Panc1 (cell line): Measurements from ENCODE around the gene ZNF593OS. TPM values are rescaled to one million over a fixed set of nuclear protein-coding genes. Genes with fewer than 3 reads are reported as not detected.

ENCODE experiments used
- ATAC-seq: fragments of 200-7000 bp; cut with Tn5 transposase; 2 replicates; pipeline ENCODE4 v1.9.1; 2020; ENCODE audit warnings: mild to moderate bottlenecking, moderate library complexity
- BruUV-seq: library from RNA; stranded (reverse); fragments of 400-500 nt; replicated peaks from 2 replicates; lab custom pipeline; 2021; lab: Mats Ljungman, UMichigan
- CTCF ChIA-PET: fragments of 300-600 bp; sonication (Branson Sonifier 250); formaldehyde crosslinking; loops from one replicate; lab custom pipeline; 2022; ENCODE audit warnings: antibody characterized with exemption; lab: Charles Lee
- POLR2A ChIA-PET: fragments of 300-600 bp; sonication (Branson Sonifier 250); formaldehyde crosslinking; loops from one replicate; lab custom pipeline; 2022; ENCODE audit warnings: antibody characterized with exemption; lab: Charles Lee
- DNase-seq: peaks from one replicate; pipeline ENCODE4 v3.0.0-alpha.2; 2010; ENCODE audit warnings: low read depth, low spot score
- H3K27ac ChIP-seq: 2 replicates; pipeline ENCODE4 v1.5.1; 2011; ENCODE audit warnings: mild to moderate bottlenecking, low read length, inconsistent platforms
- H3K27me3 ChIP-seq: fragments of 200-500 bp; sonication (Bioruptor generic); 2 replicates; pipeline ENCODE4 v1.6.0; 2014; ENCODE audit warnings: low read length, inconsistent platforms; ENCODE audit not compliant: control insufficient read depth, insufficient read depth
- H3K36me3 ChIP-seq: fragments of 200-500 bp; sonication (Bioruptor generic); 2 replicates; pipeline ENCODE4 v1.5.1; 2014; ENCODE audit warnings: inconsistent platforms, mild to moderate bottlenecking, low read length, moderate library complexity; ENCODE audit not compliant: control insufficient read depth, insufficient read depth
- H3K4me1 ChIP-seq: 2 replicates; pipeline ENCODE4 v1.5.1; 2011; ENCODE audit warnings: inconsistent platforms, mild to moderate bottlenecking, low read length, moderate library complexity; ENCODE audit not compliant: control insufficient read depth, insufficient read depth
- H3K4me3 ChIP-seq, 2 experiments: 2 replicates each; pipeline ENCODE4 v1.5.1; 2011 to 2012; ENCODE audit warnings: low read depth in 2 of 2, low read length in 2 of 2, mild to moderate bottlenecking in 2 of 2, inconsistent platforms in 1 of 2, moderate library complexity in 1 of 2
- H3K9me3 ChIP-seq: fragments of 200-500 bp; sonication (Bioruptor generic); 2 replicates; pipeline ENCODE4 v1.5.1; 2014; ENCODE audit warnings: low read depth, mild to moderate bottlenecking, inconsistent platforms, low read length, moderate library complexity; ENCODE audit not compliant: control insufficient read depth, insufficient read depth
- CTCF ChIP-seq: fragments of 450-650 bp; IDR thresholded peaks from 2 replicates; pipeline ENCODE4 v1.5.1; 2017; ENCODE audit warnings: mild to moderate bottlenecking
- POLR2AphosphoS5 ChIP-seq: IDR thresholded peaks from 2 replicates; pipeline ENCODE4 v1.6.1; 2012; ENCODE audit warnings: mild to moderate bottlenecking, low read depth, low read length, moderate library complexity
- SIN3A ChIP-seq: IDR thresholded peaks from 2 replicates; pipeline ENCODE4 v1.6.1; 2012; ENCODE audit warnings: low read depth, mild to moderate bottlenecking, low read length, moderate library complexity, borderline replicate concordance; ENCODE audit not compliant: insufficient read depth
- TCF7L2 ChIP-seq: IDR thresholded peaks from 2 replicates; pipeline ENCODE4 v1.6.1; 2011; ENCODE audit warnings: mild to moderate bottlenecking, low read depth, low read length, inconsistent platforms
- in situ Hi-C: cut with HindIII; loops from 2 replicates; pipeline ENCODE4 v1.10.0; 2016; ENCODE audit warnings: low sequenced_read_pairs, low pct_unique_long_range_greater_than_20kb
- intact Hi-C: fragments of 100-400 bp; cut with micrococcal nuclease; formaldehyde crosslinking; loops from one replicate; pipeline ENCODE4 v1.10.0; 2022; ENCODE audit not compliant: unreplicated experiment
- total RNA-seq: library from RNA; stranded (reverse); gene quantifications from one replicate; pipeline ENCODE4 v1.2.1, GENCODE V29; 2021; ENCODE audit not compliant: unreplicated experiment
- TF ChIP-seq, protein P1 (sequence below), 2 experiments: IDR thresholded peaks; 2 replicates each; pipeline ENCODE4 v1.6.1; 2011 to 2012; ENCODE audit warnings: low read depth in 2 of 2, control low read depth in 1 of 2, low read length in 1 of 2, mild to moderate bottlenecking in 1 of 2, moderate library complexity in 1 of 2; ENCODE audit not compliant: insufficient read depth in 1 of 2

ZNF593OS gene
- total RNA-seq, 1 experiment from 2014 or later, result not detected

- POLR2A ChIA-PET, result interaction anchor here (0.6 kb wide), 1 partner anchor 94 kb away, joined by 5 read pairs; no protein-coding TSS in a partner anchor
- Histone ChIP-seq H3K36me3 (no peaks in the 10 kb centered on the region), H3K4me3 (no peak overlapping the region), H3K27ac (no peak overlapping the region), H3K9me3 (no peaks in the 10 kb centered on the region), H3K27me3 (no peaks in the 10 kb centered on the region), H3K4me1 (0 out of 2 replicates have a peak, but pooled peaks cover 4% of the 10 kb centered on the region)
- in situ Hi-C loops, result no loop called here
- intact Hi-C loops, result no loop called here
- no TSS peak for BruUV-seq
- CTCF ChIA-PET, result interaction anchor here (0.7 kb wide), 1 partner anchor 97 kb away, joined by 8 read pairs; no protein-coding TSS in a partner anchor
- ATAC-seq (no peak), DNase-seq (no peak)
- TF ChIP-seq SIN3A (no peak), CTCF (no peak), POLR2AphosphoS5 (no peak), TCF7L2 (no peak)
- TF ChIP-seq, protein P1, sequence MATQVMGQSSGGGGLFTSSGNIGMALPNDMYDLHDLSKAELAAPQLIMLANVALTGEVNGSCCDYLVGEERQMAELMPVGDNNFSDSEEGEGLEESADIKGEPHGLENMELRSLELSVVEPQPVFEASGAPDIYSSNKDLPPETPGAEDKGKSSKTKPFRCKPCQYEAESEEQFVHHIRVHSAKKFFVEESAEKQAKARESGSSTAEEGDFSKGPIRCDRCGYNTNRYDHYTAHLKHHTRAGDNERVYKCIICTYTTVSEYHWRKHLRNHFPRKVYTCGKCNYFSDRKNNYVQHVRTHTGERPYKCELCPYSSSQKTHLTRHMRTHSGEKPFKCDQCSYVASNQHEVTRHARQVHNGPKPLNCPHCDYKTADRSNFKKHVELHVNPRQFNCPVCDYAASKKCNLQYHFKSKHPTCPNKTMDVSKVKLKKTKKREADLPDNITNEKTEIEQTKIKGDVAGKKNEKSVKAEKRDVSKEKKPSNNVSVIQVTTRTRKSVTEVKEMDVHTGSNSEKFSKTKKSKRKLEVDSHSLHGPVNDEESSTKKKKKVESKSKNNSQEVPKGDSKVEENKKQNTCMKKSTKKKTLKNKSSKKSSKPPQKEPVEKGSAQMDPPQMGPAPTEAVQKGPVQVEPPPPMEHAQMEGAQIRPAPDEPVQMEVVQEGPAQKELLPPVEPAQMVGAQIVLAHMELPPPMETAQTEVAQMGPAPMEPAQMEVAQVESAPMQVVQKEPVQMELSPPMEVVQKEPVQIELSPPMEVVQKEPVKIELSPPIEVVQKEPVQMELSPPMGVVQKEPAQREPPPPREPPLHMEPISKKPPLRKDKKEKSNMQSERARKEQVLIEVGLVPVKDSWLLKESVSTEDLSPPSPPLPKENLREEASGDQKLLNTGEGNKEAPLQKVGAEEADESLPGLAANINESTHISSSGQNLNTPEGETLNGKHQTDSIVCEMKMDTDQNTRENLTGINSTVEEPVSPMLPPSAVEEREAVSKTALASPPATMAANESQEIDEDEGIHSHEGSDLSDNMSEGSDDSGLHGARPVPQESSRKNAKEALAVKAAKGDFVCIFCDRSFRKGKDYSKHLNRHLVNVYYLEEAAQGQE (IDR thresholded peaks at IDR 0.05; ENCODE audit: insufficient read depth in 1 of 2, low read depth in 2 of 2, low read length in 1 of 2), result no peak
Observed at GRCh38 chr1:26138974-26139558, 32.6 kb downstream of the ZNF593OS start.

DNA sequence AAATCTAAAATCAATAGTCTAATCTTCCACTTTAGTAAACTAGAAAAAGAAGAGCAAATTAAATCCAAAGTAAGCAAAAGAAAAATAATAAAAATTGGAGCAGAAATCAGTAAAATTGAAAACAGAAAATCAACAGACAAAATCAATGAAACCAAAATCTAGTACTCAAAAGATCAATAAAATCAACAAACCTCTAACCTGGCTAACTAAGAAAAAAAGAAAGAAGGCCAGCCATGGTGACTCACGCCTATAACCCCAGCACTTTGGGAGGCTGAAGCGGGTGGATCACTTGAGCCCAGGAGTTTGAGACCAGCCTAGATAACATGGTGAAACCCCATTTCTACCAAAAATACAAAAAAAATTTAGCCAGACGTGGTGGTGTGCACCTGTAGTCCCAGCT lies 37.2 kb downstream of the ZNF593OS start:
- H3K27me3 ChIP-seq, result no peaks in the 10 kb centered on the region
- no peaks in the 10 kb centered on the region for H3K9me3 ChIP-seq
- no peak for TF ChIP-seq POLR2AphosphoS5
- TF ChIP-seq, protein P1 (IDR thresholded peaks at IDR 0.05; ENCODE audit: insufficient read depth in 1 of 2, low read depth in 2 of 2, low read length in 1 of 2), result no peak
- TF ChIP-seq CTCF, result no peak
- no peak for TF ChIP-seq SIN3A
- TF ChIP-seq TCF7L2, result no peak
- ChIA-PET CTCF (no interaction called here), POLR2A (no interaction called here)
- BruUV-seq, result no TSS peak
- no peak overlapping the region for H3K4me3 ChIP-seq
- in situ Hi-C loops, result no loop called here
- DNase-seq (no peak), ATAC-seq (no peak)
- no peaks in the 10 kb centered on the region for H3K4me1 ChIP-seq
- intact Hi-C loops, result no loop called here
- H3K27ac ChIP-seq, result no peak overlapping the region
- H3K36me3 ChIP-seq, result no peaks in the 10 kb centered on the region
